MM.1S (cell line): Measurements from ENCODE around the gene CSN2.
"Not testable (repeated sequence)": the region's sequence is repeated elsewhere in the genome, so short reads cannot be mapped to it uniquely, and the experiment has no call there.

Experiments
- DNase-seq: peaks from one replicate; pipeline ENCODE4 v3.0.0-alpha.2; 2015
- H2AFZ ChIP-seq: fragments of 300-600 bp; sonication (generic); 2 replicates; pipeline ENCODE4 v1.6.0; 2016; ENCODE audit warnings: antibody characterized with exemption, low read length
- H3F3A ChIP-seq: fragments of 300-600 bp; sonication (generic); 2 replicates; pipeline ENCODE4 v1.6.1; 2016; ENCODE audit warnings: mild to moderate bottlenecking, antibody characterized with exemption, low read length, moderate library complexity, mixed read lengths; ENCODE audit not compliant: insufficient read depth
- H3K27ac ChIP-seq: fragments of 300-600 bp; sonication (generic); 2 replicates; pipeline ENCODE4 v1.5.1; 2016; ENCODE audit warnings: mild to moderate bottlenecking, low read length
- H3K27me3 ChIP-seq: fragments of 300-600 bp; sonication (generic); replicated peaks from 2 replicates; pipeline ENCODE4 v1.6.0; 2016; ENCODE audit warnings: low read length; ENCODE audit not compliant: insufficient read depth
- H3K36me3 ChIP-seq: fragments of 300-600 bp; sonication (generic); replicated peaks from 2 replicates; pipeline ENCODE4 v1.6.1; 2016; ENCODE audit warnings: mild to moderate bottlenecking, low read length, mixed read lengths; ENCODE audit not compliant: insufficient read depth
- H3K4me1 ChIP-seq: fragments of 300-600 bp; sonication (generic); 2 replicates; pipeline ENCODE4 v1.6.1; 2016; ENCODE audit warnings: low read length, mixed read lengths
- H3K4me2 ChIP-seq: fragments of 300-600 bp; sonication (generic); 2 replicates; pipeline ENCODE4 v1.6.0; 2016; ENCODE audit warnings: low read depth, low read length
- H3K4me3 ChIP-seq: fragments of 300-600 bp; sonication (generic); 2 replicates; pipeline ENCODE4 v1.5.1; 2016; ENCODE audit warnings: low read length, mixed read lengths
- H3K79me2 ChIP-seq: fragments of 300-600 bp; sonication (generic); 2 replicates; pipeline ENCODE4 v1.6.1; 2016; ENCODE audit warnings: mixed run types, low read length, mixed read lengths
- H3K9ac ChIP-seq: fragments of 300-600 bp; sonication (generic); 2 replicates; pipeline ENCODE4 v1.6.1; 2016; ENCODE audit warnings: low read length, mixed read lengths
- H3K9me2 ChIP-seq: fragments of 300-600 bp; sonication (generic); replicated peaks from 2 replicates; pipeline ENCODE4 v1.6.1; 2016; ENCODE audit warnings: mild to moderate bottlenecking, low read length, mixed read lengths; ENCODE audit not compliant: insufficient read depth
- H3K9me3 ChIP-seq: fragments of 300-600 bp; sonication (generic); replicated peaks from 2 replicates; pipeline ENCODE4 v1.6.1; 2016; ENCODE audit warnings: mild to moderate bottlenecking, low read length, mixed read lengths; ENCODE audit not compliant: insufficient read depth
- H4K20me1 ChIP-seq: fragments of 300-600 bp; sonication (generic); 2 replicates; pipeline ENCODE4 v1.6.1; 2016; ENCODE audit warnings: mild to moderate bottlenecking, low read length, moderate library complexity, mixed read lengths; ENCODE audit not compliant: insufficient read depth
- EZH2 ChIP-seq: fragments of 300-600 bp; sonication (generic); optimal IDR thresholded peaks from 2 replicates; pipeline ENCODE3; 2017; ENCODE audit warnings: low read depth, mild to moderate bottlenecking, antibody characterized with exemption, low read length, mixed read lengths
- EZH2phosphoT487 ChIP-seq: fragments of 300-600 bp; sonication (generic); IDR thresholded peaks from 2 replicates; pipeline ENCODE4 v1.6.1; 2018; ENCODE audit warnings: antibody characterized with exemption, low read length
- TF ChIP-seq, protein P1 (sequence below): fragments of 300-600 bp; sonication (generic); IDR thresholded peaks from 2 replicates; pipeline ENCODE4 v1.5.1; 2016; ENCODE audit warnings: antibody characterized with exemption, low read length, mixed read lengths

CSN2 gene

DNA sequence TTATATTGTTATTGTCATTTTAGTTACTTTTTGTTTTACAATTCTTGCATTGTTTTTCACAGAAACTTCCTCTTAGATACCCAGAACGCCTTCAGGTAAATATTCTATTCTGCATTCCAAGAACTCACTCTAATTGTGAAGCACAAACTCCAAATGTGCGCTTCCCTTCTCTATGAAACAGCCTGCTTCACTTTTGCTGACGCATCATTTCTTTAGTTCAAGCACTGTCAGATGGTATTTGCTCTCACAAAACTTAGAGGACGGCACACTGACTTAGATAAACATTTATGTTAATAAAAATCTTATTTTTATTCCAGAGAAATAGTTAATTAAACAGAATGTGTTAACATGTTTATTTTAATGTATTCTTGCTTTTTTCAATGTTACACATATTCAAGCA lies 31.4 kb downstream of the CSN2 start:
- no peaks in the 10 kb centered on the region for H3K9me2 ChIP-seq
- no peak overlapping the region for H3K9ac ChIP-seq
- no peak overlapping the region for H3K4me3 ChIP-seq
- no peak overlapping the region for H3K4me2 ChIP-seq
- H3K36me3 ChIP-seq, result no peaks in the 10 kb centered on the region
- no peaks in the 10 kb centered on the region for H4K20me1 ChIP-seq
- H3K79me2 ChIP-seq, result no peaks in the 10 kb centered on the region
- no peak overlapping the region for H3K27ac ChIP-seq
- no peaks in the 10 kb centered on the region for H3K27me3 ChIP-seq
- no peaks in the 10 kb centered on the region for H3K4me1 ChIP-seq
- no peak overlapping the region for H2AFZ ChIP-seq
- TF ChIP-seq EZH2 (no peak), EZH2phosphoT487 (no peak)
- TF ChIP-seq, protein P1, sequence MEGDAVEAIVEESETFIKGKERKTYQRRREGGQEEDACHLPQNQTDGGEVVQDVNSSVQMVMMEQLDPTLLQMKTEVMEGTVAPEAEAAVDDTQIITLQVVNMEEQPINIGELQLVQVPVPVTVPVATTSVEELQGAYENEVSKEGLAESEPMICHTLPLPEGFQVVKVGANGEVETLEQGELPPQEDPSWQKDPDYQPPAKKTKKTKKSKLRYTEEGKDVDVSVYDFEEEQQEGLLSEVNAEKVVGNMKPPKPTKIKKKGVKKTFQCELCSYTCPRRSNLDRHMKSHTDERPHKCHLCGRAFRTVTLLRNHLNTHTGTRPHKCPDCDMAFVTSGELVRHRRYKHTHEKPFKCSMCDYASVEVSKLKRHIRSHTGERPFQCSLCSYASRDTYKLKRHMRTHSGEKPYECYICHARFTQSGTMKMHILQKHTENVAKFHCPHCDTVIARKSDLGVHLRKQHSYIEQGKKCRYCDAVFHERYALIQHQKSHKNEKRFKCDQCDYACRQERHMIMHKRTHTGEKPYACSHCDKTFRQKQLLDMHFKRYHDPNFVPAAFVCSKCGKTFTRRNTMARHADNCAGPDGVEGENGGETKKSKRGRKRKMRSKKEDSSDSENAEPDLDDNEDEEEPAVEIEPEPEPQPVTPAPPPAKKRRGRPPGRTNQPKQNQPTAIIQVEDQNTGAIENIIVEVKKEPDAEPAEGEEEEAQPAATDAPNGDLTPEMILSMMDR, result no peak
- DNase-seq, result no peak
- H3K9me3 ChIP-seq, result no peaks in the 10 kb centered on the region
- H3F3A ChIP-seq, result no peaks in the 10 kb centered on the region

DNA sequence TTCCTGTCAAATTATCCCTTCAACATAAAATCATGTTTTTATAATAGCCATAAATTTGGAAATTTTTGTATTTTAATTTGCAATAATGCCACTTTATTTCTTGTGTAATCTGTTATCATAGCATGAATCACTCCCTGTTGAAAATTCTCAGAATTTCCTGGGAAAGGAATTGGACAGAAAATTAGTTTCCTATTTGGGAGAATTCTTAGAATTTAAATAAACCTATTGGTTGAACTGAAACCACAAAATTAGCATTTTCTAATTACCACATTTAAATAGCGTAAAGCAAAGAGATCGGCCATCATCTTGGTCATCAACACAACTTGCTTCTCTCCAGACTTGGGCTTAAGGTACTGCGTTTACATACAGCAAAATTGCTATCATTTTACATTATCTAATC lies 34.8 kb downstream of the CSN2 start, which contains the start of gene CSN1S1:
Gene CSN1S1, plus strand, starts transcription at position 301 of the 400 bp plus-strand sequence. CDS start 1,488 bp downstream, outside the sequence.
- no peak for DNase-seq
- no peak within 1 kb of the TSS for H3K9ac ChIP-seq
- H3K79me2 ChIP-seq, result no peaks in the 10 kb centered on the region
- H3K27ac ChIP-seq, result no peak within 1 kb of the TSS
- H2AFZ ChIP-seq, result no peak within 1 kb of the TSS
- no peak within 1 kb of the TSS for H3K4me2 ChIP-seq
- H3K4me3 ChIP-seq, result no peak within 1 kb of the TSS
- H3K4me1 ChIP-seq, result no peaks in the 10 kb centered on the region
- no peaks in the 10 kb centered on the region for H4K20me1 ChIP-seq
- H3K9me3 ChIP-seq, result no peaks in the 10 kb centered on the region
- TF ChIP-seq EZH2phosphoT487 (no peak), EZH2 (no peak)
- TF ChIP-seq, protein P1, result no peak
- H3K36me3 ChIP-seq, result no peaks in the 10 kb centered on the region
- no peaks in the 10 kb centered on the region for H3K27me3 ChIP-seq
- H3F3A ChIP-seq, result no peaks in the 10 kb centered on the region
- no peaks in the 10 kb centered on the region for H3K9me2 ChIP-seq

DNA sequence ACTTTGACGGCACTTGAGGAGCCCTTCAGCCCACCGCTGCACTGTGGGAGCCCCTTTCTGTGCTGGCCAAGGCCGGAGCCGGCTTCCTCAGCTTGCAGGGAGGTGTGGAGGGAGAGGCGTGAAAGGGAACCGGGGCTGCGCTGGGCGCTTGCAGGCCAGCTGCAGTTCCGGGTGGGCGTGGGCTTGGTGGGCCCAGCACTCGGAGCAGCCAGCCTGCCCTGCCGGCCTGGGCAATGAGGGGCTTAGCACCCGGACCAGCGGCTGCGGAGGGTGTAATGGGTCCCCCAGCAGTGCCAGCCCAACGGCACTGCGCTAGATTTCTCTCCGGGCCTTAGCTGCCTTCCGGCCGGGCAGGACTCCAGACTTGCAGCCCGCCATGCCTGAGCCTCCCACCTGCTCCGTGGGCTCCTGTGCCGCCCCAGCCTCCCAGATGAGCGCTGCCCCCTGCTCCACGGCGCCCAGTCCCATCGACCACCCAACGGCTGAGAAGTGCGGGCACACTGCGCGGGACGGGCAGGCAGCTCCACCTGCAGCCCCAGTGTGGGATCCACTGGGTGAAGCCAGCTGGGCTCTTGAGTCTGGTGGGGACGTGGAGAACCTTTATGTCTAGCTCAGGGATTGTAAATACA lies 41.6 kb downstream of the CSN2 start:
- H4K20me1 ChIP-seq, H3K4me2 ChIP-seq, H2AFZ ChIP-seq, H3K9me2 ChIP-seq, H3K9ac ChIP-seq, H3K36me3 ChIP-seq, H3K27ac ChIP-seq, H3K9me3 ChIP-seq, H3F3A ChIP-seq, H3K27me3 ChIP-seq, H3K4me1 ChIP-seq, DNase-seq, H3K4me3 ChIP-seq, H3K79me2 ChIP-seq: not testable (repeated sequence)

DNA sequence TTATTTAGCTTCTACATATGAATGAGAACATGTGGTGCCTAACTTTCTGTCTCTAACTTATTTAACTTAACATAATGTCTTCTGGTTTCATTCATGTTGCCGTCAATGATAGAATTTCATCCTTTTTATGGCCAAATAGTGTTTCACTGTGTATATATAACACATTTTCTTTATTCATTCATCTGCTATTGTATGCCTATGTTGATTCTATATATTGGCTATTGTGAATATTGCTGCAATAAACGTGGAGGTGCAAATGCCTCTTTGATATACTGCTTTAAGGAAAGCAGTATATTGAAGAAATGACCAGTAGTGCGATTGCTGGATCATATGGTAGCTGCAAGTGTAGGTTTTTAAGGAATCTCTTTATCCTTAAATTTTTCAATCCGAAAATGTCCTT lies 44.7 kb downstream of the CSN2 start:
- no peak overlapping the region for H2AFZ ChIP-seq
- no peaks in the 10 kb centered on the region for H3K79me2 ChIP-seq
- TF ChIP-seq, protein P1, result no peak
- no peak for TF ChIP-seq EZH2phosphoT487
- no peak for TF ChIP-seq EZH2
- H3K4me2 ChIP-seq, result no peak overlapping the region
- H3F3A ChIP-seq, result no peaks in the 10 kb centered on the region
- no peak for DNase-seq
- H3K9ac ChIP-seq, result no peak overlapping the region
- H3K36me3 ChIP-seq, result no peaks in the 10 kb centered on the region
- no peak overlapping the region for H3K27ac ChIP-seq
- no peaks in the 10 kb centered on the region for H3K4me1 ChIP-seq
- no peaks in the 10 kb centered on the region for H3K9me2 ChIP-seq
- no peaks in the 10 kb centered on the region for H4K20me1 ChIP-seq
- H3K4me3 ChIP-seq, result no peak overlapping the region
- no peaks in the 10 kb centered on the region for H3K9me3 ChIP-seq
- H3K27me3 ChIP-seq, result no peaks in the 10 kb centered on the region
